DOHH2 (cell line): ENCODE data around the gene TVP23C.

Experiments used
- H3F3A ChIP-seq: fragments of 200-600 bp; sonication (generic), shearing (Covaris generic); 2 replicates; pipeline ENCODE4 v1.6.0; 2016; ENCODE audit warnings: antibody characterized with exemption, mild to moderate bottlenecking; ENCODE audit not compliant: control insufficient read depth, insufficient read depth
- H3K27ac ChIP-seq: fragments of 200-600 bp; sonication (generic); 2 replicates; pipeline ENCODE4 v1.5.1; 2014; ENCODE audit warnings: low read depth, mild to moderate bottlenecking, low read length, moderate library complexity
- H3K27me3 ChIP-seq: fragments of 200-600 bp; sonication (generic); 2 replicates; pipeline ENCODE4 v1.6.1; 2014; ENCODE audit warnings: mild to moderate bottlenecking, low read length, mixed read lengths; ENCODE audit not compliant: control insufficient read depth
- H3K36me3 ChIP-seq: fragments of 200-600 bp; sonication (generic); 2 replicates; pipeline ENCODE4 v1.6.1; 2014; ENCODE audit warnings: mild to moderate bottlenecking, low read length, moderate library complexity, mixed read lengths; ENCODE audit not compliant: control insufficient read depth
- H3K4me1 ChIP-seq: fragments of 200-600 bp; sonication (generic); 2 replicates; pipeline ENCODE4 v1.6.1; 2014; ENCODE audit warnings: mild to moderate bottlenecking, low read length, mixed read lengths; ENCODE audit not compliant: control insufficient read depth
- H3K4me2 ChIP-seq: fragments of 200-600 bp; sonication (generic); 2 replicates; pipeline ENCODE4 v1.6.0; 2014; ENCODE audit warnings: mild to moderate bottlenecking, low read length, moderate library complexity
- H3K4me3 ChIP-seq: fragments of 200-600 bp; sonication (generic); 2 replicates; pipeline ENCODE4 v1.5.1; 2014; ENCODE audit warnings: mild to moderate bottlenecking, low read length, mixed read lengths
- H3K79me2 ChIP-seq: fragments of 200-600 bp; sonication (generic); 2 replicates; pipeline ENCODE4 v1.6.1; 2014; ENCODE audit warnings: mild to moderate bottlenecking, low read length, mixed read lengths; ENCODE audit not compliant: control insufficient read depth
- H3K9me2 ChIP-seq: fragments of 200-600 bp; sonication (generic); replicated peaks from 2 replicates; pipeline ENCODE4 v1.6.1; 2014; ENCODE audit warnings: mild to moderate bottlenecking, low read length, mixed read lengths; ENCODE audit not compliant: control insufficient read depth
- H3K9me3 ChIP-seq: fragments of 200-600 bp; sonication (generic); 2 replicates; pipeline ENCODE4 v1.6.1; 2014; ENCODE audit warnings: antibody characterized with exemption, low read length, mixed read lengths; ENCODE audit not compliant: control insufficient read depth, insufficient read depth
- H4K20me1 ChIP-seq: fragments of 200-600 bp; sonication (generic); 2 replicates; pipeline ENCODE4 v1.6.0; 2014; ENCODE audit warnings: low read depth, mild to moderate bottlenecking, antibody characterized with exemption, low read length, moderate library complexity; ENCODE audit not compliant: control insufficient read depth, insufficient read depth
- EZH2phosphoT487 ChIP-seq: fragments of 200-600 bp; sonication (generic); IDR thresholded peaks from 2 replicates; pipeline ENCODE4 v1.6.1; 2017; ENCODE audit warnings: borderline replicate concordance, mild to moderate bottlenecking, antibody characterized with exemption, low read length, moderate library complexity, mixed read lengths
- TF ChIP-seq, protein P1 (sequence below): fragments of 200-600 bp; sonication (generic); IDR thresholded peaks from one replicate; pipeline ENCODE4 v1.5.1; 2014; ENCODE audit warnings: antibody characterized with exemption, mild to moderate bottlenecking, low read depth, low read length; ENCODE audit not compliant: poor library complexity, severe bottlenecking

The TVP23C gene

DNA sequence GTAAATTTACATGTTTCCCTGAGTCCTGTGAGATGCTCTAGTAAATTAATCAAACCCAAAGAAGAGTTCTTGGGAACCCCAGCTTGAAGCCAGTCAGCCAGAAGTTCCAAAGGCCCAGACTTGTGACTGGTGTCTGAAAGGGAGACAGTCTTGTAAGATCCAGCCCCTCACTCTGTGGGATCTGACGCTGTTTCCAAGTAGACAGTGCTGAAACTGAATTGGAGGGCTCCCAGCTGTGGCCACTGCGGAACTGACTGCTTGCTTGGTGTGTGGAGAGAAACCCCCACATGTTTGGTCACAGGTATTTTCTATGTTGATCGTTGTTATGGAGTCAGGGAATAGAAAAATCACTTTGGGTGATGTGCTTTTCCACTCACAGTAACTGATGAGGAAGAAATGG, 90.4 kb downstream of the TVP23C start:
- no peak overlapping the region for H3K27ac ChIP-seq
- H4K20me1 ChIP-seq, result no peaks in the 10 kb centered on the region
- H3K4me1 ChIP-seq, result no peaks in the 10 kb centered on the region
- H3K4me2 ChIP-seq, result no peak overlapping the region
- no peaks in the 10 kb centered on the region for H3K9me2 ChIP-seq
- no peaks in the 10 kb centered on the region for H3F3A ChIP-seq
- no peaks in the 10 kb centered on the region for H3K79me2 ChIP-seq
- TF ChIP-seq, protein P1, sequence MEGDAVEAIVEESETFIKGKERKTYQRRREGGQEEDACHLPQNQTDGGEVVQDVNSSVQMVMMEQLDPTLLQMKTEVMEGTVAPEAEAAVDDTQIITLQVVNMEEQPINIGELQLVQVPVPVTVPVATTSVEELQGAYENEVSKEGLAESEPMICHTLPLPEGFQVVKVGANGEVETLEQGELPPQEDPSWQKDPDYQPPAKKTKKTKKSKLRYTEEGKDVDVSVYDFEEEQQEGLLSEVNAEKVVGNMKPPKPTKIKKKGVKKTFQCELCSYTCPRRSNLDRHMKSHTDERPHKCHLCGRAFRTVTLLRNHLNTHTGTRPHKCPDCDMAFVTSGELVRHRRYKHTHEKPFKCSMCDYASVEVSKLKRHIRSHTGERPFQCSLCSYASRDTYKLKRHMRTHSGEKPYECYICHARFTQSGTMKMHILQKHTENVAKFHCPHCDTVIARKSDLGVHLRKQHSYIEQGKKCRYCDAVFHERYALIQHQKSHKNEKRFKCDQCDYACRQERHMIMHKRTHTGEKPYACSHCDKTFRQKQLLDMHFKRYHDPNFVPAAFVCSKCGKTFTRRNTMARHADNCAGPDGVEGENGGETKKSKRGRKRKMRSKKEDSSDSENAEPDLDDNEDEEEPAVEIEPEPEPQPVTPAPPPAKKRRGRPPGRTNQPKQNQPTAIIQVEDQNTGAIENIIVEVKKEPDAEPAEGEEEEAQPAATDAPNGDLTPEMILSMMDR, result no peak
- no peak for TF ChIP-seq EZH2phosphoT487
- no peak overlapping the region for H3K4me3 ChIP-seq
- no peaks in the 10 kb centered on the region for H3K36me3 ChIP-seq
- H3K9me3 ChIP-seq, result no peaks in the 10 kb centered on the region
- no peaks in the 10 kb centered on the region for H3K27me3 ChIP-seq

DNA sequence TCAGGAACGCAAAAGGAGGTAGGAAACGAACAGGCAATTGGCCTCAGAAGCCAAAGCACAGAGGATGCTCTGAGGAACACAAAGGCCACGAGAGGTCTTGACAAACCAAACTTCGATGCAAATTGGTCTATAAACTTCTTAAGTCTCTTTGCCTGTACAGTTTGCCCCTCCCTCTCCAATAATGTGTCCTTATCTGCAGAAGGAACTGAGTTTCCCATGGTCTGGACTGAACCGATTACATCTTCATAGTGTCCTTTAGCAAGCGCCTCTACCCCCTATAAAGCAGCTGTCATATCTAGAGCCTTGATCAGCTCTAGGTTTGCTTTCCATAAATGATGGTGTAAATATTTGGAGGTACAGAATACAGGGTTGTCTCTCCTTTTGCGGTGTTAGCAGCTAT, 92.7 kb downstream of the TVP23C start:
- H4K20me1 ChIP-seq, result no peaks in the 10 kb centered on the region
- no peaks in the 10 kb centered on the region for H3K4me1 ChIP-seq
- TF ChIP-seq, protein P1, result no peak
- TF ChIP-seq EZH2phosphoT487, result no peak
- no peaks in the 10 kb centered on the region for H3K9me2 ChIP-seq
- H3K9me3 ChIP-seq, result no peaks in the 10 kb centered on the region
- no peak overlapping the region for H3K27ac ChIP-seq
- H3K4me3 ChIP-seq, result no peak overlapping the region
- no peaks in the 10 kb centered on the region for H3K36me3 ChIP-seq
- no peak overlapping the region for H3K4me2 ChIP-seq
- no peaks in the 10 kb centered on the region for H3F3A ChIP-seq
- no peaks in the 10 kb centered on the region for H3K79me2 ChIP-seq
- H3K27me3 ChIP-seq, result no peaks in the 10 kb centered on the region

DNA sequence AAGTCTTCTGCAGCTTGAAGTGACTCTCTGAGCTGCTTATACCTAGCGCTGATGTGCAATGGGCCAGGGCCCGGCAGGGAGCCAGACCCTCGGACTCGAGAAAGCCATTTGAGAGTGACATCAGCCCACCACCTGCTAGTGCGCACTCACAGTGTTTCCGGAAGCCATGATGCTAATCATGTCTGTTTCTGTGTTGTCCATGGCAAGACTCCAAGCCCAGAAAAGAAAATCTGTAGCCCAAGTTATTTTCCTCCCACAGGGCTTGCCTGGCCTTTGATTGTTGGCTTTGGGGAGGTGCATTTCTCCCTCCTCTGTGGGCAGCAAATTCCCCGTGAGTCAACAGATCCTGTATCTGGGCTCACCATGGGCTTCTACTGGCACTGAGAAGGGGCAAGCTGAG, 94.0 kb downstream of the TVP23C start:
- Histone ChIP-seq H3K27ac (no peak overlapping the region), H3K9me2 (no peaks in the 10 kb centered on the region), H3K4me1 (no peaks in the 10 kb centered on the region), H4K20me1 (no peaks in the 10 kb centered on the region), H3K79me2 (no peaks in the 10 kb centered on the region), H3K36me3 (no peaks in the 10 kb centered on the region), H3F3A (no peaks in the 10 kb centered on the region), H3K9me3 (no peaks in the 10 kb centered on the region; the same call in 1 of the 2 replicates), H3K4me3 (no peak overlapping the region), H3K4me2 (no peak overlapping the region), H3K27me3 (no peaks in the 10 kb centered on the region)
- TF ChIP-seq, protein P1, result no peak
- no peak for TF ChIP-seq EZH2phosphoT487

DNA sequence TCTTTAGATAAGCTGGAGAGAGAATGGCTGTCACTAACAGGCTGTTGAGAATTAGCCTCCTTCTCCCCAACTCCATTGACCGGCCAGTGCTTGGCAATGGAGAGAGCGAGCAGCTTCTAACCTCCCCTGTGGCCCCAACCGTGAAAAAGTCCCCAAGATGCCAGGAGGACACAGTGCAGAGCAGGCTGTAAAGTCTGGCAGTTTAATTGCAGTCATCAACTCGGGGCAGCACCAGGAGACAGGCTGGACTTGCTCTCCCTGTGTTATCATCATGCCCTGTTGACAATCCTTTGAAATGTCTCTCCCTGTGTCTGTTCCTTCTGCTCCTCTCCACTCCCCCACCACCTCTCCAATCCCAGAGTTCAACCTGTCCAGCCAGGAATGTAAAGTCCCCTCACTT, 95.2 kb downstream of the TVP23C start:
- Histone ChIP-seq H3K9me2 (no peaks in the 10 kb centered on the region), H3K27me3 (no peaks in the 10 kb centered on the region), H3K4me3 (no peak overlapping the region), H3K9me3 (no peaks in the 10 kb centered on the region; the same call in 1 of the 2 replicates), H3K36me3 (no peaks in the 10 kb centered on the region), H3K79me2 (no peaks in the 10 kb centered on the region), H3K4me1 (no peaks in the 10 kb centered on the region), H3K4me2 (no peak overlapping the region), H3K27ac (no peak overlapping the region), H3F3A (no peaks in the 10 kb centered on the region), H4K20me1 (no peaks in the 10 kb centered on the region)
- TF ChIP-seq EZH2phosphoT487, result no peak
- TF ChIP-seq, protein P1, result no peak
